GM19372 (cell line): ENCODE results near the gene ALKBH3.

Source experiments
- ATAC-seq: cut with Tn5 transposase; IDR thresholded peaks from one replicate; pipeline ENCODE4 v1.9.1; 2021; ENCODE audit warnings: mild to moderate bottlenecking, low read depth, moderate library complexity; ENCODE audit not compliant: unreplicated experiment

The ALKBH3 gene

GRCh38 chr11:43892851-43893250, 12.2 kb downstream of the ALKBH3 start:
- ATAC-seq = no peak

- no peak for ATAC-seq
Observed at GRCh38 chr11:43894546-43894945, 13.9 kb downstream of the ALKBH3 start.

- no peak for ATAC-seq
Observed at GRCh38 chr11:43895601-43896000, 15.0 kb downstream of the ALKBH3 start.

GRCh38 chr11:43898574-43898973, 17.9 kb downstream of the ALKBH3 start:
- no peak for ATAC-seq

- no peak for ATAC-seq
Observed at GRCh38 chr11:43899094-43899493, 18.5 kb downstream of the ALKBH3 start.

- no peak for ATAC-seq
Observed at GRCh38 chr11:43901551-43901950, 20.9 kb downstream of the ALKBH3 start.

GRCh38 chr11:43903078-43903477, 22.4 kb downstream of the ALKBH3 start:
- no peak for ATAC-seq

- no peak for ATAC-seq
Observed at GRCh38 chr11:43903969-43904368, 23.3 kb downstream of the ALKBH3 start.

GRCh38 chr11:43904742-43905535, 24.3 kb downstream of the ALKBH3 start:
- ATAC-seq = no peak

GRCh38 chr11:43905813-43906241, 25.2 kb downstream of the ALKBH3 start:
- ATAC-seq = no peak

- no peak for ATAC-seq
Observed at GRCh38 chr11:43907028-43907975, 26.7 kb downstream of the ALKBH3 start.

- ATAC-seq = no peak
Observed at GRCh38 chr11:43908191-43908590, 27.6 kb downstream of the ALKBH3 start.

GRCh38 chr11:43908683-43909082, 28.1 kb downstream of the ALKBH3 start:
- ATAC-seq = no peak

GRCh38 chr11:43913829-43914380, 33.3 kb downstream of the ALKBH3 start:
- ATAC-seq = no peak

- no peak for ATAC-seq
Observed at GRCh38 chr11:43914466-43914865, 33.8 kb downstream of the ALKBH3 start.

- no peak for ATAC-seq
Observed at GRCh38 chr11:43916621-43917020, 36.0 kb downstream of the ALKBH3 start.

GRCh38 chr11:43917851-43918250, 37.2 kb downstream of the ALKBH3 start:
- ATAC-seq = no peak

- ATAC-seq = no peak
Observed at GRCh38 chr11:43918662-43919061, 38.0 kb downstream of the ALKBH3 start.

GRCh38 chr11:43919852-43920597, 39.4 kb downstream of the ALKBH3 start:
- no peak for ATAC-seq
